Esophagus muscularis mucosa (tissue), 4 donors: ENCODE results near the gene OAF.

ENCODE experiments used
- EP300 ChIP-seq: sonication (generic); formaldehyde crosslinking; IDR thresholded peaks from one replicate; pipeline ENCODE4 v1.6.1; 2017; ENCODE audit warnings: antibody characterized with exemption
- POLR2A ChIP-seq: fragments of 450-650 bp; IDR thresholded peaks from one replicate; pipeline ENCODE4 v1.6.1; 2017; ENCODE audit warnings: antibody characterized with exemption, moderate library complexity, mild to moderate bottlenecking, low read depth
- TF ChIP-seq, protein P1 (sequence below), 3 experiments: fragments of 200-600 bp in 2 of 3; fragments of 450-650 bp in 1 of 3; sonication (generic) in 2 of 3; IDR thresholded peaks; one replicate each; pipeline ENCODE4 v1.5.1; 2017 to 2019; ENCODE audit warnings: antibody characterized with exemption in 3 of 3, mild to moderate bottlenecking in 2 of 3, moderate library complexity in 1 of 3

DNA sequence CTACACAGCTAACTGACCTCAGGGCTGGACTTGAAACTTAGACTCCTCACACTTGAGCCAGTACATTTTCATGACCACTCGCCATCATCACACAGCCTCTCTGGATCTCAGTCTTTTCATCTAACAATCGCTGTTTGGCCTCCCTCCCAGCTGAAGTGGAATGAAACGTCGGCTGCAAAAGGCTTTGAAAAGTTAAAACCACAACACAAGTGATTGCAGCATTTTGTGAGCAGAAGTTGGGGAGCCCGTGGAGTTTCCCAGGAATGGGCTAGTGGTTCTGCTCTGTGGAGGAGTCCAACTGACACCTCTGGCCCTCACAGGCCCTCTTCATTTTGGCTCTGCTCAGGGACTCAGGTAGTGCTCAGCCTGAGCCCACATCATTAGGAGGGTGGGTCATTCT lies 37.0 kb upstream of the OAF start:
- TF ChIP-seq, protein P1, sequence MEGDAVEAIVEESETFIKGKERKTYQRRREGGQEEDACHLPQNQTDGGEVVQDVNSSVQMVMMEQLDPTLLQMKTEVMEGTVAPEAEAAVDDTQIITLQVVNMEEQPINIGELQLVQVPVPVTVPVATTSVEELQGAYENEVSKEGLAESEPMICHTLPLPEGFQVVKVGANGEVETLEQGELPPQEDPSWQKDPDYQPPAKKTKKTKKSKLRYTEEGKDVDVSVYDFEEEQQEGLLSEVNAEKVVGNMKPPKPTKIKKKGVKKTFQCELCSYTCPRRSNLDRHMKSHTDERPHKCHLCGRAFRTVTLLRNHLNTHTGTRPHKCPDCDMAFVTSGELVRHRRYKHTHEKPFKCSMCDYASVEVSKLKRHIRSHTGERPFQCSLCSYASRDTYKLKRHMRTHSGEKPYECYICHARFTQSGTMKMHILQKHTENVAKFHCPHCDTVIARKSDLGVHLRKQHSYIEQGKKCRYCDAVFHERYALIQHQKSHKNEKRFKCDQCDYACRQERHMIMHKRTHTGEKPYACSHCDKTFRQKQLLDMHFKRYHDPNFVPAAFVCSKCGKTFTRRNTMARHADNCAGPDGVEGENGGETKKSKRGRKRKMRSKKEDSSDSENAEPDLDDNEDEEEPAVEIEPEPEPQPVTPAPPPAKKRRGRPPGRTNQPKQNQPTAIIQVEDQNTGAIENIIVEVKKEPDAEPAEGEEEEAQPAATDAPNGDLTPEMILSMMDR (IDR thresholded peaks at IDR 0.05): no peak
- TF ChIP-seq POLR2A: no peak
- no peak for TF ChIP-seq EP300
